H1 (cell line): ENCODE measurements around the gene APPL2. TPM values are rescaled to one million over a fixed set of nuclear protein-coding genes. Genes with fewer than 3 reads are reported as not detected.

Source experiments
- RXRA ChIP-seq: IDR thresholded peaks from 2 replicates; pipeline ENCODE4 v1.6.1; 2011; ENCODE audit warnings: low read depth, mild to moderate bottlenecking, low read length, moderate library complexity; ENCODE audit not compliant: insufficient read depth
- polyA plus RNA-seq, 7 experiments: library from polyadenylated mRNA; depleted of rRNA in 3 of 7; stranded (reverse) in 5 of 7; unstranded in 2 of 7; fragments of >200 nt in 5 of 7; fragments of 200-250 nt in 2 of 7; gene quantifications; 1 replicate in 5 of 7; 2 replicates in 1 of 7; 4 replicates in 1 of 7; pipeline versions ENCODE4 v1.2.1 to v1.2.3, GENCODE V29; 2011 to 2013; ENCODE audit warnings: missing spikeins in 2 of 7, mixed read lengths in 2 of 7
- total RNA-seq: library from RNA; stranded (reverse); fragmentation: NEBNext Ultra II Directional; extraction: Animal tissue kit (Norgen Biotek cat#: 25700); gene quantifications from 2 replicates; pipeline ENCODE4 v1.2.1, GENCODE V29; 2021

The APPL2 gene
- total and polyA plus RNA-seq, 2 of the 8 experiments (the other 6 are each of a cell fraction or from before 2014, with no cell fraction given), result 8.9 to 22.9 TPM

- no peak for TF ChIP-seq RXRA
Observed at GRCh38 chr12:105204916-105205315, 31.1 kb downstream of the APPL2 start (continued).
